Stimulated activated CD4-positive, alpha-beta T cell treated with anti-CD3 and anti-CD28 coated beads, Interleukin-4, amount 100 ng/mL, for 1 hour (primary cell): ENCODE data around the gene SYTL3.
"Not testable (repeated sequence)": the region's sequence is repeated elsewhere in the genome, so short reads cannot be mapped to it uniquely, and the experiment has no call there.

ENCODE experiments used
- DNase-seq: peaks from one replicate; pipeline ENCODE4 v3.0.0-alpha.2; 2020

Gene SYTL3

GRCh38 chr6:158665332-158665731, 15.5 kb downstream of the SYTL3 start:
- no peak for DNase-seq

- no peak for DNase-seq
These were observed 16.9 kb downstream of the SYTL3 start for GRCh38 chr6:158666628-158667359.

GRCh38 chr6:158667360-158667981, 17.6 kb downstream of the SYTL3 start:
- DNase-seq = no peak

GRCh38 chr6:158668707-158669103, 18.9 kb downstream of the SYTL3 start:
- no peak for DNase-seq

- DNase-seq = no peak
These were observed 19.5 kb downstream of the SYTL3 start for GRCh38 chr6:158669145-158670035.

GRCh38 chr6:158672119-158672518, 22.3 kb downstream of the SYTL3 start:
- DNase-seq = not testable (repeated sequence)

- no peak for DNase-seq
These were observed 22.9 kb downstream of the SYTL3 start for GRCh38 chr6:158672726-158673125.

GRCh38 chr6:158674342-158675131, 24.7 kb downstream of the SYTL3 start:
- no peak for DNase-seq

- not testable (repeated sequence) for DNase-seq
These were observed 27.2 kb downstream of the SYTL3 start for GRCh38 chr6:158677094-158677493.

- DNase-seq = no peak
These were observed 28.2 kb downstream of the SYTL3 start for GRCh38 chr6:158677906-158678578.

GRCh38 chr6:158680015-158680414, 30.2 kb downstream of the SYTL3 start:
- DNase-seq = no peak

- no peak for DNase-seq
These were observed 30.6 kb downstream of the SYTL3 start for GRCh38 chr6:158680481-158680880.

- no peak for DNase-seq
These were observed 34.5 kb downstream of the SYTL3 start for GRCh38 chr6:158684311-158684710.

- DNase-seq = no peak
These were observed 35.0 kb downstream of the SYTL3 start for GRCh38 chr6:158684745-158685324.

- no peak for DNase-seq
These were observed 36.5 kb downstream of the SYTL3 start for GRCh38 chr6:158686311-158686710.

GRCh38 chr6:158686791-158687381, 37.0 kb downstream of the SYTL3 start:
- DNase-seq = no peak

- no peak for DNase-seq
These were observed 37.7 kb downstream of the SYTL3 start for GRCh38 chr6:158687506-158687905.

- no peak for DNase-seq
These were observed 39.0 kb downstream of the SYTL3 start for GRCh38 chr6:158688860-158689259.

GRCh38 chr6:158694913-158695312, 45.1 kb downstream of the SYTL3 start:
- no peak for DNase-seq

GRCh38 chr6:158697811-158698210, 48.0 kb downstream of the SYTL3 start:
- no peak for DNase-seq

GRCh38 chr6:158698931-158699330, 49.1 kb downstream of the SYTL3 start:
- no peak for DNase-seq
